IPS DF 19.7 (cell line): ENCODE measurements around the gene HELZ.
A peak's percentile ranks its signal among the peaks of the same experiment; 100 is the strongest.
"Not testable (repeated sequence)": the region's sequence is repeated elsewhere in the genome, so short reads cannot be mapped to it uniquely, and the experiment has no call there.

Experiments
- DNase-seq: peaks from one replicate; pipeline ENCODE4 v3.0.0-alpha.2; 2013; ENCODE audit warnings: low read depth, low spot score

HELZ gene

DNA sequence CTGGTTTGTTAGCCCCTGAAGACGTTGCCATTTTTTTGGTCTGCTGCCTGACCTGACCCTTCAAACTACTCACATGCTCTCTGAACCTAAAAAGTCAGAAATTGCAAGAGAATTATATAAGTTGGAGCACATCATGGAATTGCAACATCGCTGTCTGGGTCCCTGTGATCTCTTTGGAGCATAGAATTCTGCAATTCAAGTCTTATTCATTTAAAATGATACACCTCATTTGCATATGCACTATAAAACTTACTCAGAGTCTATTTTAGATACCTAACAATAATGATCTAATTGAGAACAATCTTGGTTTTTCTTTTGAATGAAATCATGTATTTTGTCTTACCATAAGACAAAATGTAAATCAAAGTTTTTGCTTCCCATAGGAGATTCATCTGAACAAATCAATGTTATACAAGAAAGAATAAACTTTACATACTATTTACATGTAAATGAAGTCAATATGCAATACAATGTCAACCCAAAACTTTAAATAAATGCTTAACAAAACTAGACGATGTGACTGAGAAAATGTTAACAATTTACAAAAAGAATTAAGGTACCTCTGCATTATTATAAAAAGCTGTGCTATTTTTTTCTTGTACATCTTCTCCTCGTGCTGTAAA is 99.7 kb downstream of the HELZ start:
- no peak for DNase-seq

GRCh38 chr17:67143318-67143717 is 101.7 kb downstream of the HELZ start:
- DNase-seq: no peak

DNA sequence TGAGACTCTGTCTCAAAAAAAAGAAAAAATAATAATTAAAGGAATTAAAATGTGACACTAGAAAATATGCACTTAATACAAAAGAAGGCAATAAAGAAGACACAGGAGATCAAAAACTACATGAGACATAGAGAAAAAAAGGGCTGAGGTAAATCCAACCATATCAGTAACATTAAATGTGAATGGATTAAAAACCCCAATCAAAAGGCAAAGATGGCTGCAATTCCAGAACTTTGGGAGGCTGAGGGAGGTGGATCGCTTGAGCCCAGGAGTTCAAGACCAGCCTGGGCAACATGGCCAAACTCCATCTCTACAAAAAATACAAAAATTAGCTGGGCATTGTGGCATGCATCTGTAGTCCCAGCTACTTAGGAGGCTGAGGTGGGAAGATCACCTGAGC is 103.0 kb downstream of the HELZ start:
- not testable (repeated sequence) for DNase-seq

GRCh38 chr17:67139784-67140665 is 105.0 kb downstream of the HELZ start:
- peak; percentile 15 for DNase-seq

DNA sequence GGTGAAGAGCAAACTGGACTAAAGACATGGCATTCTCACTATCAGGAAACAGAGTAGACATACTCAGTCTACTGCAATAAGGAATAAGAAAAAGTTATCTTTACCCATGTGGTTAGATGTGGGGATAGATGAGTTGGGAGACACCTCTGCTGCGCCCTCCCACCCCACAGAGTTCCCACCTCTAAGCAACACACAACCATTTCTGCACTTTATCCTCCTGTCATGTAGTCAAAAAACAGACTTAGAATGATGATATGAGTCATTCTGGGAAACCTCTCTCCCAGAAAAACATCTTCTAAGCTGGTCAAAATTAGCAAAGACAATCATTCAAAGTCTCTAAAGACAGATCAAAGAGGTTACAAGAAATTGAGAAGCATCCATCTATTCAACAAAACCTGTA is 105.7 kb downstream of the HELZ start:
- DNase-seq: no peak

DNA sequence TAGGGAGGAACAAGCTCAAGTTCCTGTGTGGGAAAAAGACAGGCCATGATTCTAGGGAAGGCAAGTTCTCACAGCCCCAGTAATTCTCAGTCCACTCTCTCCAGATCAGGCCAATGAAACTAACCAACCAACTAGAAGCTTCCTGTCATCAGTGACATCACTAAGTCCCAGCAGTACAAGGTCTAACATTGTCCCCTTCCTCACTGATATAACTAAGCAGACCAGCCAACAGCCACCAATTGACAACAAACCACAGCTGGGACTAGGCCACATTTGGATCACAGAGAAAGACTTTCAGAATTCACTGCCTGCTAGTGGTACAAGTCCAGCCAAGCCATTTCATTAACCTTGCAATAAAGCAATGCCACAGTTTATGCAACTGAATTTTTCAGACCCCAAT is 106.6 kb downstream of the HELZ start:
- no peak for DNase-seq

GRCh38 chr17:67137860-67138259 is 107.1 kb downstream of the HELZ start:
- DNase-seq: no peak

GRCh38 chr17:67137026-67137370 is 108.0 kb downstream of the HELZ start:
- DNase-seq: no peak

GRCh38 chr17:67136191-67137025 is 108.6 kb downstream of the HELZ start:
- no peak for DNase-seq

DNA sequence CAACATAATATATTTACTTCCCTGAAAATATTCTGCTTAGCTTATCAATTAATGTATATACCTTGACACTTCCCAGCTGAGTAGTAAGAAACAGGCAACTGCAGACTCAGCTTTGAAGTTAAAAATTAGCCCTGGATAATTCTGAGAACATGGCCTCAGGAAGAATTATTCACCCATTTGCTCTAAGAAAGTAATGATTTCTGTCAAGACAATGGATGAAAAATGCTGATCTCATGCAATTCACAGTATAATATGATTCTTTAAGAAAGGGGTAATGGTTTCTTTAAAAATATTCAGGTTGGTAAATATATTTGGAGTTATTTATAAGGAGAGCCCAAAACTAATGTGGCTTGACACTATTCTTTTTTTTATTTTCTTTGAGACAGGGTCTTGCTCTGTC is 111.8 kb downstream of the HELZ start:
- no peak for DNase-seq

- DNase-seq: no peak
Measured at GRCh38 chr17:67132366-67132765, 112.6 kb downstream of the HELZ start.

- DNase-seq: no peak
Measured at GRCh38 chr17:67130768-67131167, 114.2 kb downstream of the HELZ start.

DNA sequence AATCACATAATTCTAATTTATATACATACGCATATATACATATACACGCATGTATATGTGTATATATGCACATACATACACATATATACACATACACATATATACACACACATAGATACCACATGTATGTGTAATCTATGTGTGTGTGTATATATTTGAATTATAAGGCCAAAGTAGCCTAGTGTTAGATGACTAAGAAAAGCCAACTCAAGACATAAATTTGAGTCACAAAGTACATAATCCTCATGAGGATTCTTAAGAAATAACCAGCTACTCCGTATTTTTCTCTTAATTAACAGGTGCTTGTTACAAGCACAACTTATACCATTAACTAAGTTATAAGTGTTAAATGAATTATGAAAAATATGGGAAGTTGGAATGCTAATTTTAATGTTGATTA is 115.7 kb downstream of the HELZ start:
- no peak for DNase-seq

DNA sequence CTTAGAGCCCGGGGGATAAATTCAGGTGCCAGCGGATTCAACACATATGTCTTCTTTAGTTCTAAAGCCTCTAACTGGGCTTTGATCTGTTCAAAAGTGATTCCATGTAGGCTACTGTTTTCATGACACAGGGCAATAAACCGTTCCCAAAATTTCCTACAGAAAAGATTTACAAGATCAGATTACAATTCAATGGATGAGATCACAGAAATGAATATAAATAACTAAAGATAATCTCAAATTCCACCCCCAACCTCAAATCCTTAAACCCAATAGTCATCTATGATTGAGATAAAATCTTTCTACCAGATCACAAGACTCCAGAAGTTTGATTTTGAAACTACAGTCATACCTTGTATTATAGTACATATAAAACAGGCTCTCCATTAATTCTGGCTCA is 116.3 kb downstream of the HELZ start:
- no peak for DNase-seq

DNA sequence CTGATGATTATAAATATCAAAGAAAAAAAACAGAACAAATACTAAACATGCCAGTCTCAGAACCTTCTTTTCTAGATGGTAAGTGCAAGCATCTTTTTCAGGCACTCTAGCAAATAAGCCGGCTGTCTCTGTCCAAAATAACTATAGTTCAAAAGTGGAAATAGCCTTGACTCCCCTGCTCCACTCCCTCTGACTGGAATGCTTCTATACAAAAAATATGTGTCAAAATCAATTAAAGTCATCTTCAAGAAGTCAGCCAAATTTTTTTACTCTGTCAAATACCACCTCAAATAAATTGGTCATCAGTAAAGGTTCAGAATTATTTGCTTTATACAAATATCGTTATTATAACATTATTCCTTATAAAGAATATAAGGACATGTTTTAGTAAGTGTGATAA is 117.1 kb downstream of the HELZ start:
- DNase-seq: no peak

- no peak for DNase-seq
Measured at GRCh38 chr17:67126983-67127382, 118.0 kb downstream of the HELZ start.

DNA sequence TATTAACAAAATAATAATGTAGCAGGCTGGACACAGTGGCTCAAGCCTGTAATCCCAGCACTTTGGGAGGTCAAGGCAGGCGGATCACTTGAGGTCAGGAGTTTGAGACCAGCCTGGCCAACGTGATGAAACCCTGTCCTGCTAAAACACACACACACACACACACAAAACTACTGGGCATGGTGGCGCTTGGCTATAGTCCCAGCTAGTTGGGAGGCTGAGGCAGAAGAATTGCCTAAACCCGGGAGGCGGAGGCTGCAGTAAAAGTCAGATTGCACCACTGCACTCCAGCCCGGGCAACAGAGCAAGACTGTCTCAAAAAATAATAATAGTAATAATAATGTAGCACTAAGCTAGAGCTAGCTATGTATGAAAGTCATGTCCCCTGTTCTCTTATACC is 118.5 kb downstream of the HELZ start:
- not testable (repeated sequence) for DNase-seq

DNA sequence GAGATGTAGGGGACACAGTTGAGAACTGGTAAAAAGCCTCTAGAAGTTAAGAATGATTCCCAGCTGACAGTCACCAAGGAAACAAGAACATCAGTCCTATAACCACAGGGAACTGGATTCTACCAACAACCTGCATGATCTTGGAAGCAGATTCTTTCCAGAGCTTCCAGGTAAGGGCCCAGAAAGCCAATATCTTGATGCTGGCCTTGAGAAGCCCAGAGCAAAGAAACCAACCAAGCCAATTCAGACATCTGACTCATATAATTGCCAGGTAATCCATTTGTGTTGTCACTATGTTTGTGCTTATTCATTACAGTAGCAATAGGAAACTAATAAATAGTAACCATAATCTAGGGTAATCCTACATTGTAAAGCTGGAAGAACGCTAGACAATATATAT is 119.1 kb downstream of the HELZ start:
- no peak for DNase-seq

DNA sequence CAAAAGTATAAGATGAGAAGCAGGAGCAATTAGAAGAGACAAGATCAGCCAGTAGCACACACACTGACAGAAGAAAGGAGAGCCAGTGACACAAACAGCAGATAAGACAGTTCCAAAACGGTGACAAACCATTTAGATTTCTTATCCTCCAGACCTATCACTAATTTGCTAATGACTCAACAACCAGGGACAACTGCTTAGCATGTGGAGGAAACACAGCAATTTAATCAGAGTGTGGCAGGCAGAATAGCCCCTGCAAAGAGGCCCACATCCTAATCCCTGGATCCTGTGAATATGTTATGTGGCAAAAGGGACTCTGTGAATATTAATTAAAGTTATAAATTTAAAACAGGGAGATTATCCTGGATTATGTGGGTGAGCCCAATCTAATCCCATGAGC is 119.6 kb downstream of the HELZ start:
- no peak for DNase-seq

DNA sequence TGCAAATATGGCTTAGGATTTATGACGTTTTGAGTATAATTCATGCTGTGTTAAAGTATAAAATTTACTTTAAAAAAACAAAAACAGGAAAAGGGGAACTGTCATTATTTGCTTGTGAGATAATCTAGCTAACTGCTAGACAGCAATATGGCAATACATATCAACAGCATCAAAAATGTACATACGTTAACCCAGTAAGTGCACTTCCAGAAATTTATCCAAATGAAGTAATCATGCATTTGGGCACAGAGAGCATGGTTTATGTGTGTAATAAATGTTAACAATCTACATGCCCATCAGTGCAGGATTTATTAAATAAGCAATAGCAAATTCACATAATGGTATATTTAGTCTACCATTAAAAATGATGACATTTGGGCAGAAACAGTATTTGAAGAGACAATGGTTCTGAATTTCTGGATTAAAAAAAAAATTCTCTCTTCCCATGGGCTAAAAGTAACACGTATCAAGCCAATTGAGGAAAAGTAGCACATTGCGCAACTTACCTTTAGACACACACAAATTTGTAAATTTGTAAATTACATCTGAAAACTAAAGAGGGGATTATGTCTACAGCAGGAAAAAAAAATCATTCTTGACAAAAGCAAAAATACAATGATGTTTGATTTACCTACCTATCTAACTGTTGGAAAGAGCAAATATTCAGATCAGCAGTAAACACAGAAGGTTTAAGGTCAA is 120.4 kb downstream of the HELZ start:
- DNase-seq: no peak

GRCh38 chr17:67123699-67124098 is 121.3 kb downstream of the HELZ start:
- DNase-seq: no peak

DNA sequence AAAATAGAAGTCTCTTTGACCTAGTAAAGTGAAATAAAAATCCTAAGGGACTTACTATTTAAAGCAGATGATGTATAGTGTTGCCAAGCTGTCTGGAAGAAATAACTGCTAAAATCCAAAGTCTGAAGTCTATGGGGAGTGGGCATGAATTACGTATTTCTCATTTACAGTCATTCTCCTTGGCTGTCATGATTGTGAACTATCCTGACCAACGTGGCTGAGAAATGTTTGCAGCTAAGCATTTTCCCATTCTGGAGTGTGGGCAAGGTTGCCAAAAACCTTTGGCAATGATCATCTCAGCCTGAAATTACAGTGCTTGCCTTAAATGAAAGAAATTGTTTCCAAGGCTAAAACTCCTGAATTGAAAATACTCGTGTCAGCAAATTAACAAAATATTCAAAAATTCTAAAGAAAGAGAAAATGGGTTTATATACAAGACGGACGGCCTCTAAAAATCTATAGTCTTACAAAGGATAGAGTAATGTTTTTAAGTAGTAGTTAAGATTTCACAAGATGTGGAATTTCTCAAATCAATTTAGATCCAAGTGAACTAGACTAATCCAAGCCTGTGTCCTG is 123.6 kb downstream of the HELZ start:
- no peak for DNase-seq
